CD4-positive, CD25-positive, alpha-beta regulatory T cell (primary cell): ENCODE results near the gene LYPD8. TPM values are rescaled to one million over a fixed set of nuclear protein-coding genes. Genes with fewer than 3 reads are reported as not detected.
A peak's percentile ranks its signal among the peaks of the same experiment; 100 is the strongest.
"Not testable (repeated sequence)": the region's sequence is repeated elsewhere in the genome, so short reads cannot be mapped to it uniquely, and the experiment has no call there.

Experiments
- ATAC-seq, 2 donors: fragments of 150-1000 bp; cut with Tn5 transposase; one replicate each; pipeline ENCODE4 v1.10.0; 2021; ENCODE audit warnings: low read depth in 2 of 2, moderate number of reproducible peaks in 2 of 2, moderate library complexity in 1 of 2
- DNase-seq, 3 donors: peaks; one replicate each; pipeline versions ENCODE4 v3.0.0 to v3.0.0-alpha.2; 2012 to 2022; ENCODE audit warnings: mixed read lengths in 1 of 3
- H3K27ac ChIP-seq: one replicate; pipeline ENCODE4 v1.7.0; 2013; ENCODE audit warnings: mild to moderate bottlenecking, low read length; ENCODE audit not compliant: insufficient read depth, poor library complexity, severe bottlenecking
- H3K27me3 ChIP-seq: one replicate; pipeline ENCODE4 v1.7.0; 2013; ENCODE audit warnings: low read length; ENCODE audit not compliant: control insufficient read depth, insufficient read depth
- H3K36me3 ChIP-seq: one replicate; pipeline ENCODE4 v1.7.0; 2013; ENCODE audit warnings: mild to moderate bottlenecking, low read length, moderate library complexity; ENCODE audit not compliant: control insufficient read depth, insufficient read depth
- H3K4me1 ChIP-seq: 2 replicates; pipeline ENCODE4 v1.7.0; 2013; ENCODE audit warnings: mild to moderate bottlenecking, low read length; ENCODE audit not compliant: insufficient read depth, control insufficient read depth, poor library complexity, severe bottlenecking
- H3K4me3 ChIP-seq: one replicate; pipeline ENCODE4 v1.7.0; 2013; ENCODE audit warnings: low read depth, mild to moderate bottlenecking, low read length, moderate library complexity
- H3K9me3 ChIP-seq, 2 experiments: 1 replicate in 1 of 2; 2 replicates in 1 of 2; pipeline ENCODE4 v1.7.0; 2013; ENCODE audit warnings: low read length in 2 of 2, mild to moderate bottlenecking in 1 of 2, moderate library complexity in 1 of 2; ENCODE audit not compliant: control insufficient read depth in 2 of 2
- H3K27ac Mint-ChIP-seq, 3 donors: one replicate each; pipeline ENCODE4 v1.8.0; 2020 to 2022; ENCODE audit warnings: mild to moderate bottlenecking in 3 of 3, mixed read lengths in 3 of 3, moderate library complexity in 2 of 3
- H3K27me3 Mint-ChIP-seq: one replicate; pipeline ENCODE4 v1.8.0; 2022; ENCODE audit warnings: mild to moderate bottlenecking, mixed read lengths
- H3K36me3 Mint-ChIP-seq: one replicate; pipeline ENCODE4 v1.8.0; 2020; ENCODE audit warnings: mixed read lengths
- H3K4me1 Mint-ChIP-seq, 4 donors: one replicate each; pipeline ENCODE4 v1.8.0; 2020 to 2022; ENCODE audit warnings: mixed read lengths in 4 of 4, mild to moderate bottlenecking in 1 of 4
- H3K4me3 Mint-ChIP-seq, 4 donors: one replicate each; pipeline ENCODE4 v1.8.0; 2020 to 2022; ENCODE audit warnings: mild to moderate bottlenecking in 4 of 4, mixed read lengths in 4 of 4, moderate library complexity in 3 of 4
- H3K9me3 Mint-ChIP-seq, 7 donors: one replicate each; pipeline ENCODE4 v1.8.0; 2020 to 2022; ENCODE audit warnings: mixed read lengths in 7 of 7, mild to moderate bottlenecking in 3 of 7, moderate library complexity in 2 of 7
- polyA plus RNA-seq, 4 donors: library from polyadenylated mRNA; unstranded; fragments of 300-500 nt; fragmentation: Illumina TruSeq; gene quantifications; one replicate each; pipeline ENCODE4 v1.2.3, GENCODE V29; 2021
- total RNA-seq: library from RNA; stranded (reverse); gene quantifications from one replicate; pipeline ENCODE4 v1.2.3, GENCODE V29; 2022

The LYPD8 gene, protein sequence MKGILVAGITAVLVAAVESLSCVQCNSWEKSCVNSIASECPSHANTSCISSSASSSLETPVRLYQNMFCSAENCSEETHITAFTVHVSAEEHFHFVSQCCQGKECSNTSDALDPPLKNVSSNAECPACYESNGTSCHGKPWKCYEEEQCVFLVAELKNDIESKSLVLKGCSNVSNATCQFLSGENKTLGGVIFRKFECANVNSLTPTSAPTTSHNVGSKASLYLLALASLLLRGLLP
- total RNA-seq (not detected), polyA plus RNA-seq (under 1 TPM in 1 of 4 donors, not detected in 3; 0.22 TPM)

DNA sequence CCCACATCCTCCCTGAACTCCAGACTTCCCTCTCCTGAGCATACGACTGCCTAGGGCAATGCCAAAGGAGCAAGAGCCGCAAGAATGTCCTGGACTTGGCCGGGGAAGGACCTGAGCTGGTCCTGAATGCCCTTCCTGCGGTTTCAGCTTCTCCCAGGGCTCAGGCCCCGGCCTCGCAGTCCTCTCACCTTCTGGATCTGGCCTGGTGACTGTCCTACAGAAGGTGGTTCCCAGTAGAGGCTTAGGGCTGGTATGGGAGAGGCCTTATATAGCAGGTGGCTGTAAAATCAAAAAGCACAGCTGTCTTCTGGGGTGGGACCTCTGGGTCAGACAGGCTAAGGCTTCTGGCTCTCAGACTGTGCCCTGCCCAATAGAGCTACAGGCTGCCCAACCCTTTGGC lies at the start of gene LYPD8:
Gene LYPD8 (minus strand): TSS at position 243 of the 400 bp plus-strand sequence. CDS start 4,678 bp downstream, outside the sequence.
- H3K27me3 ChIP-seq, result no peaks in the 10 kb centered on the region
- no peak within 1 kb of the TSS for H3K27ac ChIP-seq
- Mint-ChIP-seq H3K27me3 (peaks cover 4% of the 10 kb centered on the region), H3K27ac (no peak within 1 kb of the TSS), H3K4me3 (no peak within 1 kb of the TSS), H3K9me3 (peaks cover 0 to 2% (median 0%) of the 10 kb centered on the region in 7 donors), H3K36me3 (no peaks in the 10 kb centered on the region), H3K4me1 (peaks cover 0 to 16% (median 4%) of the 10 kb centered on the region in 4 donors)
- no peaks in the 10 kb centered on the region for H3K9me3 ChIP-seq
- ATAC-seq (no peak), DNase-seq (no peak)
- H3K4me3 ChIP-seq, result no peak within 1 kb of the TSS
- no peaks in the 10 kb centered on the region for H3K36me3 ChIP-seq
- H3K4me1 ChIP-seq, result no peaks in the 10 kb centered on the region

DNA sequence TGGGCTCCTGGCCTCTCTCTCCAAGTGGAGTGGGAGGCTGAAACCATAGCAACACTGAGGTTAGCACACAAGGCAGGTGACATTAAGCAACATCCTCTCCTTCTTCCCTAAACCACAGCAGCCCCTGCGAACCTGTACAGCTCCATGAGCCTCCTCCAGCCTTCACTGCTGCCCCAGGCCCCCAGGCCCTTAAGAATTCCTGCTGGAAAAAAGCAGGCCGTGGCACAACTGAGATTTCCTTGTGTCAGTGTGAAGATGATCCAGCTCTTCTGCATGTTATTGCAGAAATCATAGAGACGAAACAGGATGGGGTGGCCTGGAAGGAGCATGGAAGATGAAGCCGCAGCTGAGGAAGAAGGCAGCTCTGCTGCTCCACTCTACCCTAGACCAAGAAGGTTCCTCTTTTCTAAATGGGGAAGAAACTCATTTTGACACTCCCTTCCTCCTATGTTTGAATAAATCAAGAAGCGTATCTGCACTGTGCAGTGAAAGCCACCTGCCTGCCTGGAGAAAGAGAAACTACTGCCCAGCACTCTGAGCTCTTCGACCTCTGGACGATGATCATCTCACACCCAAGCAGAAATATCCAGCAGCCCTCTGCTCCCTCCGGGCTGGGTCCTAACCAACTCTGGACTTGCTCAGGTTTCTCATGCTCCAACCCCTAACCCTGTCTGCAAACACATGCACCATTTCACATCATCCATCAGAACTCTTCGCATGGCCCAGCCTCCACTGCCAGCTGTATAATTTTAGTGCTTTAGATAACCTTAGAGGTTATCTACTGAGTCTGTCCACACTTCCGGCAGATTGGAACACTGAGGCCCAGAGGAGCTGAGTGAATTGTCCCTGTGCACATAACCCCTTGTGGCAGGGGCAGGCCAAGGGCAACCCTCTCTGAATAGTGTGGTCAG lies 49.5 kb upstream of the LYPD8 start:
- Histone ChIP-seq H3K4me1 (no peaks in the 10 kb centered on the region), H3K4me3 (no peak overlapping the region), H3K36me3 (no peaks in the 10 kb centered on the region), H3K27me3 (no peaks in the 10 kb centered on the region), H3K9me3 (no peaks in the 10 kb centered on the region), H3K27ac (no peak overlapping the region)
- peak; percentile 31 to 56 for ATAC-seq
- no peak for DNase-seq
- Mint-ChIP-seq H3K36me3 (peaks cover 3% of the 10 kb centered on the region), H3K27ac (peak overlapping the region; percentile 30 to 78 (median 32)), H3K4me3 (no peak overlapping the region), H3K27me3 (peaks cover 4% of the 10 kb centered on the region), H3K9me3 (peaks cover 0 to 2% (median 0%) of the 10 kb centered on the region in 7 donors), H3K4me1 (peaks cover 0 to 15% (median 2%) of the 10 kb centered on the region in 4 donors)

DNA sequence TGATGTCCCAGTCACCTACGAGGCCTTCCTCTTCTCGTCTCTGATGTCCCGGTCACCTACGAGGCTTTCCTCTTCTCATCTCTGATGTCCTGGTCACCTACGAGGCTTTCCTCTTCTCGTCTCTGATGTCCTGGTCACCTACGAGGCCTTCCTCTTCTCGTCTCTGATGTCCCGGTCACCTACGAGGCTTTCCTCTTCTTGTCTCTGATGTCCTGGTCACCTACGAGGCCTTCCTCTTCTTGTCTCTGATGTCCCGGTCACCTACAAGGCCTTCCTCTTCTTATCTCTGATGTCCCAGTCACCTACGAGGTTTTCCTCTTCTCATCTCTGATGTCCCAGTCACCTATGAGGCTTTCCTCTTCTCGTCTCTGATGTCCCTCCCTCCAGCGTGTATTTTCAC lies 47.9 kb upstream of the LYPD8 start:
- H3K27me3 ChIP-seq, DNase-seq, H3K4me1 ChIP-seq, H3K36me3 Mint-ChIP-seq, ATAC-seq, H3K4me3 ChIP-seq, H3K27ac Mint-ChIP-seq, H3K27ac ChIP-seq, H3K9me3 ChIP-seq, H3K9me3 Mint-ChIP-seq, H3K36me3 ChIP-seq, H3K4me3 Mint-ChIP-seq: not testable (repeated sequence)
- Mint-ChIP-seq H3K27me3 (peaks cover 11% of the 10 kb centered on the region), H3K4me1 (peaks cover 0 to 15% (median 0%) of the 10 kb centered on the region in 4 donors)

DNA sequence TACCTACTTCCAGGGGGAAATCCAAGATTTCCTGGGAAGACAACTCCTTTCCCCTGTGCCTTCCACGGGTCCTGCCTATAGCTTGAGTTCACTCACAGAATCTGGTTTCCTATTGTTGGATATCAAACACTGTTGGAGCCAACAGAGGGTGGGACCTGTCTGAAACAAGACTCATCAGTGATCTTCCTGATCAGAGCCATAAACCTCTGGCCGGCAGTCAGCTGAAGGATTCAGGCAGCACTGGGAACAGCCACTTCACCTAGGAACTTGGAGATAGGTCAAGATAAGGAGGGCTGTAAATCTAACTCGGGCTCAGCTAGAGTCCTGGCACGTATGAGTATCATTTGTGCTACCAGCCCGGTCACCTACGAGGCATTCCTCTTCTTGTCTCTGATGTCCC lies 46.9 kb upstream of the LYPD8 start:
- H3K27ac Mint-ChIP-seq, result no peak overlapping the region
- no peak for DNase-seq
- H3K4me1 Mint-ChIP-seq, result peaks cover 0 to 15% (median 0%) of the 10 kb centered on the region in 4 donors
- Histone ChIP-seq H3K27me3 (no peaks in the 10 kb centered on the region), H3K9me3 (no peaks in the 10 kb centered on the region), H3K36me3 (no peaks in the 10 kb centered on the region), H3K4me3 (no peak overlapping the region), H3K4me1 (no peaks in the 10 kb centered on the region), H3K27ac (no peak overlapping the region)
- H3K27me3 Mint-ChIP-seq, result peaks cover 16% of the 10 kb centered on the region
- H3K4me3 Mint-ChIP-seq, result no peak overlapping the region
- H3K9me3 Mint-ChIP-seq, result peaks cover 0 to 2% (median 0%) of the 10 kb centered on the region in 7 donors
- H3K36me3 Mint-ChIP-seq, result peaks cover 3% of the 10 kb centered on the region
- no peak for ATAC-seq

DNA sequence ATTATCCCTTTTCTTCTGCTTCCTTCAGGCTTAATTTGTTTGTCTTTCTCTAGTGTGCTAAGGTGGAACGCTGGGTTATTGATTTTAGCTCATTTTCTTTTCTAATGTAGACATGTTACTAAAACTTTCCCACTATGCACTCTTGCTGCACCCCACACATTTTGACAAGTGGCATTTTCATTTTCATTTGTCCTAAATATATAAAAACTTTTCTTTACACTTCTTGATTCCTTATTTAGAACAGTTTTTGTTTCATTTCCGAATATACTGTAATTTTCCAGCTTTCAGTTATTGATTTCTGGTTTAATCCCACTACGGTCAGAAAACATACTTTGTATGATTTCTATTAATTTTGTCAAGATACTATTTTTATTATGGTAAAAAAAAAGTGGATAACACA lies 44.9 kb upstream of the LYPD8 start:
- Mint-ChIP-seq H3K4me3 (peak overlapping the region in 1 of 4 donors; percentile 29), H3K27me3 (peaks cover 25% of the 10 kb centered on the region), H3K4me1 (peaks cover 0 to 9% (median 0%) of the 10 kb centered on the region in 4 donors), H3K9me3 (peaks cover 1 to 6% (median 4%) of the 10 kb centered on the region in 7 donors), H3K27ac (no peak overlapping the region), H3K36me3 (peaks cover 3% of the 10 kb centered on the region)
- ATAC-seq (no peak), DNase-seq (no peak)
- Histone ChIP-seq H3K27ac (no peak overlapping the region), H3K4me3 (no peak overlapping the region), H3K4me1 (no peaks in the 10 kb centered on the region), H3K9me3 (peaks cover 3 to 4% of the 10 kb centered on the region in 2 experiments), H3K36me3 (no peaks in the 10 kb centered on the region), H3K27me3 (no peaks in the 10 kb centered on the region)

DNA sequence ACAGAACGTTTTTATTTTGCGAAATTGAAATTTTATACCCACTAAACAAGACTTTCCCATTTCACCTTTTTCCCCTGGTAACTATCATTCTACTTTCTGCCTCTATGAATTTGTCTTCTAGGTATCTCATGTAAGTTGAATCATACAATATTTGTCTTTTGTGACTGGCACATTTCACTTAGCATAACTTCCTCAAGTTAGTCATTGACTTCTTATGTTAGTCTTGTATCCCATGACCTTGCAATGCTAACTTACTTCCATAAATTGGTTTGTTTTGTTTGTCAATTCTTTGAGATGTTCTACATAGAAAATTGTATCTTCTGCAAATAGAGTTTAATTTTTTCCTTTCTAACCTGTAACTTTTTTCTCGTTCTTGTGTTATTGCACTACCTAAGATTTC lies 43.2 kb upstream of the LYPD8 start:
- no peak overlapping the region for H3K27ac Mint-ChIP-seq
- H3K9me3 Mint-ChIP-seq, result peaks cover 2 to 15% (median 4%) of the 10 kb centered on the region in 7 donors
- ATAC-seq, result no peak
- H3K36me3 ChIP-seq, result no peaks in the 10 kb centered on the region
- no peak overlapping the region for H3K4me3 ChIP-seq
- H3K4me1 Mint-ChIP-seq, result no peaks in the 10 kb centered on the region
- H3K27me3 Mint-ChIP-seq, result peaks cover 29% of the 10 kb centered on the region
- no peaks in the 10 kb centered on the region for H3K4me1 ChIP-seq
- no peaks in the 10 kb centered on the region for H3K27me3 ChIP-seq
- peaks cover 4 to 17% of the 10 kb centered on the region in 2 experiments for H3K9me3 ChIP-seq
- H3K4me3 Mint-ChIP-seq, result no peak overlapping the region
- H3K27ac ChIP-seq, result no peak overlapping the region
- DNase-seq, result no peak
- H3K36me3 Mint-ChIP-seq, result peaks cover 2% of the 10 kb centered on the region

DNA sequence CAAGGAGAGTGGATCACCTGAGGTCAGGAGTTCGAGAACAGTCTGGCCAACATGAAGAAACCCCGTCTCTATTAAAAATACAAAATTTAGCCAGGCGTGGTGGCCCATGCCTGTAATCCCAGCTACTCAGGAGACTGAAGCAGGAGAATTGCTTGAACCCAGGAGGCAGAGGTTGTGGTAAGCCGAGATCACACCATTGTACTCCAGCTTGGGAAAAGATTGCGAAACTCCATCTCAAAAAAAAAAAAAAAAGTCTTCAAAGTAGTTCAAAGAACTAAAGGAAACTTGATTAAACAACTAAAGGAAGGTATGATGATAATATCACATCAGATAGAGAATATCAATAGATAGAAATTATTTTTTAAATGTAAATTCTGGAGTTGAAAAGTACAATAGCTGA lies 39.1 kb upstream of the LYPD8 start:
- not testable (repeated sequence) for H3K27ac Mint-ChIP-seq, H3K27ac ChIP-seq, H3K4me3 ChIP-seq

More for the DNA sequence above, 39.1 kb upstream of the LYPD8 start:
- H3K36me3 Mint-ChIP-seq, H3K4me1 ChIP-seq, ATAC-seq, H3K4me1 Mint-ChIP-seq, H3K27me3 ChIP-seq, DNase-seq, H3K36me3 ChIP-seq, H3K4me3 Mint-ChIP-seq: not testable (repeated sequence)
- peaks cover 4 to 17% of the 10 kb centered on the region in 2 experiments for H3K9me3 ChIP-seq
- H3K27me3 Mint-ChIP-seq, result peaks cover 39% of the 10 kb centered on the region
- peaks cover 2 to 18% (median 6%) of the 10 kb centered on the region in 7 donors for H3K9me3 Mint-ChIP-seq
